Measurements from ENCODE around the gene CBX6. TPM values are rescaled to one million over a fixed set of nuclear protein-coding genes. Genes with fewer than 3 reads are reported as not detected.

Gene CBX6
- total RNA-seq (10 to 100 TPM; 41.7 to 77.0 (median 73.4) TPM), polyA plus RNA-seq (1 to 10 TPM; 6.3 to 7.2 TPM), total RNA-seq (90.5 reads per million, percentile 83 among the genes with 10 or more reads in this experiment)

DNA sequence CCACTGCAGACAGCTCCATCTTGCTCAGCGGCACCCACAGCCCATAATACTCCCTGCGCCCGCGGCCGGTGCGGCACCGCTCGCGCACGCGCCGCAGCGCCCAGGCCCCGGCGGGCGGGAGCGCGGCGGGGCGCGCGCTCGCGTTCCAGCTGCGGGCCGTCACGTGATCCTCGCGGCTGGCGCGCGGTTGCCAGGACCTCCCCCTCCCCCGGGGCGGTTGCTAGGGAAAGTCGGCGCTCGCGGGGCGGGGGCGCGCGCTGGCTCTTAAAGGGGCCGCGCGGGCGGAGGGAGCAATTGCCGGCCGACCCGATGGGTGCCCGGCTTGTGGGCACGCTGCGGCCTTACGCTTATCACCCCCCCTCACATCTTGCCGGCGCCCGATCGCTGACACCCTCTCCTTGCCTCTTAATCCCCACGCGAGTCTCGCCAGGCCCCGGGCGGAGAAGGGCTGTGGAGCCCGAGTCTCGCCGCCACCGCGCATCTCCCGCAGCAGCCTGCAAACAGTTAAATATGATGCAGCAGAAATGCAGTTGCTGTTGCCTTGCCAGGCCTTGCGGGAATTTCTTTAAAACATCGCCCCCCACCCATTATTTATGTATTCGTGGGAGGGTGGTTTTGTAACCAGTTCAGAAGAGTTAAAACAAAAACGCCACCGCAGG, at the start of gene CBX6:
Gene CBX6 (minus strand): TSS at position 45 of the 659 bp plus-strand sequence. CDS start 26 bp downstream, at position 19.
- no peaks in the 10 kb centered on the region for H3K9me3 Mint-ChIP-seq
- peaks cover 0 to 3% (median 0%) of the 10 kb centered on the region in 5 donors for H3K36me3 Mint-ChIP-seq
- intact Hi-C loops (cut with micrococcal nuclease), result loop anchor here (1.0 to 10.0 kb wide), 10 partner anchors 9 to 1265 kb away; partner anchors contain the start of genes CBX7 (in 2 of the 2), RPL3 (in 2 of the 2), ATF4 (in 1 of the 2) and CSNK1E (in 1 of the 2)
- Histone ChIP-seq H3K9me3 (ENCODE audit: control insufficient read depth in 2 of 3, low read length in 3 of 3) (no peaks in the 10 kb centered on the region), H3K4me3 (ENCODE audit: low read length) (peak within 1 kb of the TSS; percentile 98), H3K27me3 (ENCODE audit: control insufficient read depth in 2 of 2, insufficient read depth in 2 of 2, low read length in 2 of 2) (no peaks in the 10 kb centered on the region), H3K27ac (ENCODE audit: low read depth, low read length) (peak within 1 kb of the TSS; percentile 73), H3K36me3 (ENCODE audit: control insufficient read depth in 2 of 3, insufficient read depth in 3 of 3, low read length in 3 of 3) (peaks cover 0 to 20% (median 3%) of the 10 kb centered on the region in 3 experiments), H3K4me1 (ENCODE audit: control insufficient read depth in 2 of 2, insufficient read depth in 2 of 2, low read length in 2 of 2) (peaks cover 28 to 34% of the 10 kb centered on the region in 2 donors)
- peak within 1 kb of the TSS; percentile 88 to 97 (median 93) for H3K4me3 Mint-ChIP-seq
- POLR2A ChIA-PET, result interaction anchor here (0.7 to 2.2 kb wide), 10 partner anchors 11 to 448 kb away, joined by 3 to 8 read pairs (median 4); no protein-coding TSS in a partner anchor
- peaks cover 0 to 18% (median 0%) of the 10 kb centered on the region in 5 donors for H3K27me3 Mint-ChIP-seq
- CTCF ChIA-PET, result interaction anchor here (0.6 to 3.2 kb wide), 4 partner anchors 10 to 282 kb away, joined by 3 to 26 read pairs (median 6); no protein-coding TSS in a partner anchor
- H3K4me1 Mint-ChIP-seq, result peaks cover 35 to 55% (median 49%) of the 10 kb centered on the region in 7 donors
- peak within 1 kb of the TSS; percentile 81 to 93 (median 89) for H3K27ac Mint-ChIP-seq
- peak; percentile 90 to 98 (median 95) for DNase-seq
- ATAC-seq, result peak; percentile 89

DNA sequence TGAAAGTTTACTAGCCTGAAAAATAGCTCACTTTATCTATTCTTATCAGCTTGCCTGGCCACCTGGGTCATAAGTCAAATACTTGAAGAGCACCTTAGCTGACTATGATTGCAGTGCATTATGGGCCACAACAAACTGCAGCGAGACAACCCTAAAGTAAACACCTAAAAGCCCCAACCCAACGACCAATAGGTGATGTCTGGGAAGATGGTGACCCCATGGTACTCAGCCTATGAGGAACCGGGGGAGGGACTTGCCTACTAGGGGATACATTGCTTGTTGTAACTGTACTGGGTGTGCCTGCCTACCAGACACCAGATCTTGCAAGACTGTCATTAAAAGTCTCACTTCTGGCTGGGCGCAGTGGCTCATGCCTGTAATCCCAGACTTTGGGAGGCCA, 49.8 kb upstream of the CBX6 start:
- no peak for ATAC-seq
- no peaks in the 10 kb centered on the region for H3K9me3 ChIP-seq (ENCODE audit: control insufficient read depth in 2 of 3, low read length in 3 of 3)
- H3K4me1 Mint-ChIP-seq, result peaks cover 0 to 9% (median 0%) of the 10 kb centered on the region in 7 donors
- no peak overlapping the region for H3K4me3 ChIP-seq (ENCODE audit: low read length)
- ChIA-PET CTCF (no interaction called here), POLR2A (interaction anchor here (1.2 kb wide), 1 partner anchor 19 kb away, joined by 3 read pairs; no protein-coding TSS in a partner anchor)
- H3K27me3 Mint-ChIP-seq, result peaks cover 17 to 62% (median 18%) of the 10 kb centered on the region in 5 donors
- H3K4me3 Mint-ChIP-seq, result no peak overlapping the region
- H3K36me3 ChIP-seq (ENCODE audit: control insufficient read depth in 2 of 3, insufficient read depth in 3 of 3, low read length in 3 of 3), result no peaks in the 10 kb centered on the region
- no peaks in the 10 kb centered on the region for H3K9me3 Mint-ChIP-seq
- no peak overlapping the region for H3K27ac ChIP-seq (ENCODE audit: low read depth, low read length)
- no peaks in the 10 kb centered on the region for H3K4me1 ChIP-seq (ENCODE audit: control insufficient read depth in 2 of 2, insufficient read depth in 2 of 2, low read length in 2 of 2)
- H3K27ac Mint-ChIP-seq, result no peak overlapping the region
- intact Hi-C loops (cut with micrococcal nuclease), result no loop called here
- H3K36me3 Mint-ChIP-seq, result no peaks in the 10 kb centered on the region
- DNase-seq, result no peak
- no peaks in the 10 kb centered on the region for H3K27me3 ChIP-seq (ENCODE audit: control insufficient read depth in 2 of 2, insufficient read depth in 2 of 2, low read length in 2 of 2)

DNA sequence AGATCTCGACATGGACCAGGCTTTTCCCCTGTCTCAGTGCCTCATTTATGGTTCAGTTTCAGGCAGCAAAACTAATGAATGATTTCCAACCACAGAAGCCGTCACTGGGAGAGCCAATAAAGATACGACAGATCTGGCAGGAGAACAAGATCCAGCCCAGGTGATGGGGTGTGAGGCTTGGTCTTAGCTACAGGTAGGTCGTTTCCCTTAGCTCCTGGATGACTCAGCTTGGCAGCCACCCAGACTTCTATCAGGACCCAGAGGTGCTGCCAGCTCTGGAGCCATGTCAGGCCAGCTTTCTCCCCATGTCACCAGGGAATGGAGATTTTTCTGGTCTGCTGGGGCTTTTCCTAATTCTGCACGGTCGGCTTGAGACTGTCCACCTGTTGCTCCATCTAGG, 49.1 kb upstream of the CBX6 start:
- DNase-seq (no peak), ATAC-seq (no peak)
- Histone ChIP-seq H3K9me3 (ENCODE audit: control insufficient read depth in 2 of 3, low read length in 3 of 3) (no peaks in the 10 kb centered on the region), H3K27ac (ENCODE audit: low read depth, low read length) (no peak overlapping the region), H3K27me3 (ENCODE audit: control insufficient read depth in 2 of 2, insufficient read depth in 2 of 2, low read length in 2 of 2) (no peaks in the 10 kb centered on the region), H3K4me1 (ENCODE audit: control insufficient read depth in 2 of 2, insufficient read depth in 2 of 2, low read length in 2 of 2) (no peaks in the 10 kb centered on the region), H3K4me3 (ENCODE audit: low read length) (no peak overlapping the region), H3K36me3 (ENCODE audit: control insufficient read depth in 2 of 3, insufficient read depth in 3 of 3, low read length in 3 of 3) (no peaks in the 10 kb centered on the region)
- H3K4me3 Mint-ChIP-seq, result no peak overlapping the region
- ChIA-PET POLR2A (no interaction called here), CTCF (no interaction called here)
- no peaks in the 10 kb centered on the region for H3K9me3 Mint-ChIP-seq
- H3K36me3 Mint-ChIP-seq, result no peaks in the 10 kb centered on the region
- peaks cover 17 to 65% (median 18%) of the 10 kb centered on the region in 5 donors for H3K27me3 Mint-ChIP-seq
- H3K4me1 Mint-ChIP-seq, result peaks cover 0 to 9% (median 0%) of the 10 kb centered on the region in 7 donors
- intact Hi-C loops (cut with micrococcal nuclease), result no loop called here
- H3K27ac Mint-ChIP-seq, result no peak overlapping the region

DNA sequence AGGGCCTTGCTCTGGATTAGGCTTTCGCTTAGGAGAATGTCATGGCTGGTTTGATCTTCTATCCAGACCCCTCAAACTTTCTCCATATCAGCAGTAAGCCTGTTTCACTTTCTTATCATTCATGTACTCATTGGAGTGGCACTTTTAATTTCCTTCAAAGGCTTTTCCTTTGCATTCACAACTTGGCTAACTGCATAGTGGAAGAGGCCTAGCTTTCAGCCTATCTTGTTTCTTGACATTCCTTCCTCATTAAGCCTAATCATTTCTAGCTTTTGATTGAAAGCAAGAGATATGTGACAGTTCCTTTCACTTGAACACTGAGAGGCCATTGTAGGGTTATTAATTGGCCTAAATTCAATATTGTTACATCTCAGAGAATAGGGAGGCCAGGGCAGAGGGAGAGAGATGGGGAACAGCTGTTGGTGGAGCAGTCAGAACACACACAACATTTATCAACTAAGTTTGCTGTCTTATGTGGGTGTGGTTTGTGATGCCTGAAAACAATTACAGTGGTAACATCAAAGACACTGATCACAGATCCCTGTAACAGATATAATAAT, 47.7 kb upstream of the CBX6 start:
- H3K9me3 Mint-ChIP-seq, result no peaks in the 10 kb centered on the region

DNA sequence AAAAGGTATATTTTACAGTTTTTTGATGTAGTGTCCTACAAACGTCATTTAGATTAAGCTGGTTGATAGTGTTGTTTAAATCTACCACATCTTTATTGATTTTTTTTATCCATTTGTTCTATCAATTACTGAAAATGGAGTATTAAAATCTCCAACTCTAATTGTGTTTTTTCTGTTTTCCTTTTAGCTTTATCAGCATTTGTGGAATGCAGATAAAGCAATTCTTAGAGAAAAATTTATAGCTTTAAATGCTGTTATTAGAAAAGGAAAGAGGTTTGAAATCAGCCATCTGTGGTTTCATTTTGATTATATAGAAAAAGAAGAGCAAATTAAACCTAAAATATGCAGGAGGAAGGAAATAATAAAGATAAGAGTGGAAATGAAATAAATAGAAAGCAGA, 39.4 kb upstream of the CBX6 start:
- Mint-ChIP-seq H3K4me3 (no peak overlapping the region), H3K4me1 (peaks cover 0 to 3% (median 0%) of the 10 kb centered on the region in 7 donors), H3K9me3 (peaks cover 0 to 4% (median 0%) of the 10 kb centered on the region in 11 donors), H3K27ac (no peak overlapping the region), H3K27me3 (peaks cover 13 to 53% (median 32%) of the 10 kb centered on the region in 5 donors), H3K36me3 (no peaks in the 10 kb centered on the region)
- Histone ChIP-seq H3K4me3 (ENCODE audit: low read length) (no peak overlapping the region), H3K4me1 (ENCODE audit: control insufficient read depth in 2 of 2, insufficient read depth in 2 of 2, low read length in 2 of 2) (no peaks in the 10 kb centered on the region), H3K27ac (ENCODE audit: low read depth, low read length) (no peak overlapping the region), H3K36me3 (ENCODE audit: control insufficient read depth in 2 of 3, insufficient read depth in 3 of 3, low read length in 3 of 3) (no peaks in the 10 kb centered on the region), H3K9me3 (ENCODE audit: control insufficient read depth in 2 of 3, low read length in 3 of 3) (no peaks in the 10 kb centered on the region), H3K27me3 (ENCODE audit: control insufficient read depth in 2 of 2, insufficient read depth in 2 of 2, low read length in 2 of 2) (no peaks in the 10 kb centered on the region)
- ATAC-seq (no peak), DNase-seq (no peak)
- intact Hi-C loops (cut with micrococcal nuclease), result no loop called here
- ChIA-PET CTCF (interaction anchor here (2.1 kb wide), 1 partner anchor 41 kb away, joined by 7 read pairs; no protein-coding TSS in a partner anchor), POLR2A (no interaction called here)

More for the DNA sequence above, 47.7 kb upstream of the CBX6 start:
- intact Hi-C loops (cut with micrococcal nuclease), result no loop called here
- ChIA-PET CTCF (no interaction called here), POLR2A (no interaction called here)
- no peak overlapping the region for H3K27ac ChIP-seq (ENCODE audit: low read depth, low read length)
- no peaks in the 10 kb centered on the region for H3K4me1 ChIP-seq (ENCODE audit: control insufficient read depth in 2 of 2, insufficient read depth in 2 of 2, low read length in 2 of 2)
- no peak overlapping the region for H3K27ac Mint-ChIP-seq
- H3K36me3 Mint-ChIP-seq, result no peaks in the 10 kb centered on the region
- peaks cover 0 to 9% (median 0%) of the 10 kb centered on the region in 7 donors for H3K4me1 Mint-ChIP-seq
- H3K4me3 Mint-ChIP-seq, result no peak overlapping the region
- H3K27me3 ChIP-seq (ENCODE audit: control insufficient read depth in 2 of 2, insufficient read depth in 2 of 2, low read length in 2 of 2), result no peaks in the 10 kb centered on the region
- no peaks in the 10 kb centered on the region for H3K9me3 ChIP-seq (ENCODE audit: control insufficient read depth in 2 of 3, low read length in 3 of 3)
- no peak for DNase-seq
- H3K4me3 ChIP-seq (ENCODE audit: low read length), result no peak overlapping the region
- no peak for ATAC-seq
- peaks cover 8 to 61% (median 12%) of the 10 kb centered on the region in 5 donors for H3K27me3 Mint-ChIP-seq
- no peaks in the 10 kb centered on the region for H3K36me3 ChIP-seq (ENCODE audit: control insufficient read depth in 2 of 3, insufficient read depth in 3 of 3, low read length in 3 of 3)

DNA sequence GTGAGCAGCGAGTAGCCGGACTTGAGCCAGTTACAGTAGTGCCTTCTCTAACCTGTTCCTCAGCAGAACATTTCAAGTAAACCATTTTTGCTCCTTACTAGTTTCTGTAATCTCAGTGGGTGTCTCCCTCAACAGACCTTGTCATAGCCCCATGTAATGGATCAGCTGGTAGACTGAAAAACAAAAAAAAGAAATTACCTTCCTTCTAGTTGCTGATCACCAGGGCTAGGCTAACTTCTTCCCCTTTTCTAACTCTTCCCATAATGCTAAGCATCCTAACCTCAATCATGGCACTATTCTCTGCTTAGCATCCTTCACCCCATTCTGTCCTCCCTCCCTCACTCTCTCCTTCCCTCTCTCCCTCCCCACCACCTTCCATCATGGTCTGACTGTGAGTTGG, 35.8 kb upstream of the CBX6 start:
- peaks cover 19 to 46% (median 32%) of the 10 kb centered on the region in 5 donors for H3K27me3 Mint-ChIP-seq
- no peak overlapping the region for H3K27ac ChIP-seq (ENCODE audit: low read depth, low read length)
- no peaks in the 10 kb centered on the region for H3K9me3 ChIP-seq (ENCODE audit: control insufficient read depth in 2 of 3, low read length in 3 of 3)
- H3K36me3 Mint-ChIP-seq, result peaks cover 0 to 4% (median 3%) of the 10 kb centered on the region in 5 donors
- no peak for DNase-seq
- no peak for ATAC-seq
- no peak overlapping the region for H3K4me3 ChIP-seq (ENCODE audit: low read length)
- ChIA-PET POLR2A (no interaction called here), CTCF (no interaction called here)
- intact Hi-C loops (cut with micrococcal nuclease), result no loop called here
- H3K27me3 ChIP-seq (ENCODE audit: control insufficient read depth in 2 of 2, insufficient read depth in 2 of 2, low read length in 2 of 2), result no peaks in the 10 kb centered on the region
- peaks cover 0 to 3% (median 0%) of the 10 kb centered on the region in 7 donors for H3K4me1 Mint-ChIP-seq
- H3K36me3 ChIP-seq (ENCODE audit: control insufficient read depth in 2 of 3, insufficient read depth in 3 of 3, low read length in 3 of 3), result no peaks in the 10 kb centered on the region
- no peak overlapping the region for H3K4me3 Mint-ChIP-seq
- H3K27ac Mint-ChIP-seq, result no peak overlapping the region
- H3K9me3 Mint-ChIP-seq, result peaks cover 0 to 10% (median 3%) of the 10 kb centered on the region in 11 donors
- H3K4me1 ChIP-seq (ENCODE audit: control insufficient read depth in 2 of 2, insufficient read depth in 2 of 2, low read length in 2 of 2), result no peaks in the 10 kb centered on the region
